Measurements from ENCODE around the gene ACBD7. TPM values are rescaled to one million over a fixed set of nuclear protein-coding genes. Genes with fewer than 3 reads are reported as not detected.

The ACBD7 gene
- total RNA-seq, 2 donors from 2014 or later = not detected

DNA sequence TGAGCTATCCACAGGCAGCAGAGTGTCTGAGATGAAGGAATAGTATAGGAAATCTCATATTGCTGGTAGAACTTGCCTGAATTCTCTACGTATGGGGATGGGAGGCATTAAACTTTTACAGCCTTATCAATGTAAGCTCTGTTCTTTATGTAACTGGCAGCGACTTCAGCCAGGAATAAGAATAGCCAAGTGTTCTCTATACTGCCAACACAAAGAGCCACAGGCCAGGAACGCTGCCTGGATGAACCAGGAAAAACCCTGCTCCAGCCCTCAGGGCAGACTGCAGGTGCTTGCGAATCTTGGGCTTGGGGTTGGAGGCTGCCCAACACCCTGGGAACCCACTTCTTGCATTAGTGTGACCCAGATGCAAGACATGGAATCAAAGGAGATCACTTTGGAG lies 50.9 kb downstream of the ACBD7 start:
- Histone ChIP-seq H3K9me3 (no peaks in the 10 kb centered on the region), H3K27me3 (no peaks in the 10 kb centered on the region), H3K4me3 (no peak overlapping the region), H3K36me3 (replicated peaks in 1 of 2; ENCODE audit: insufficient read depth in 1 of 2, low read depth in 2 of 2) (no peaks in the 10 kb centered on the region), H3K4me1 (no peaks in the 10 kb centered on the region), H3K27ac (no peak overlapping the region)
- no peak for TF ChIP-seq CTCF (IDR thresholded peaks at IDR 0.05)
- TF ChIP-seq POLR2A (IDR thresholded peaks at IDR 0.05) = no peak
- ATAC-seq = no peak
- intact Hi-C loops (cut with DNase I) = no loop called here
- WGBS, 2 donors = 74 to 78% methylated on average over 1 to 4 of the region's 4 CpGs
- DNase-seq = no peak

- H3K27ac ChIP-seq = no peak overlapping the region
- WGBS, 2 donors = 65 to 71% methylated on average over 18 of the region's 18 CpGs
- no peak for ATAC-seq
- TF ChIP-seq CTCF (IDR thresholded peaks at IDR 0.05) (no peak), POLR2A (IDR thresholded peaks at IDR 0.05) (no peak)
- intact Hi-C loops (cut with DNase I) = no loop called here
- no peaks in the 10 kb centered on the region for H3K4me1 ChIP-seq
- peak in 1 of 4 donors; percentile 44 for DNase-seq
- H3K27me3 ChIP-seq = no peaks in the 10 kb centered on the region
- no peak overlapping the region for H3K4me3 ChIP-seq
- H3K9me3 ChIP-seq = no peaks in the 10 kb centered on the region
- H3K36me3 ChIP-seq (replicated peaks in 1 of 2; ENCODE audit: insufficient read depth in 1 of 2, low read depth in 2 of 2) = no peaks in the 10 kb centered on the region
These were observed 52.9 kb downstream of the ACBD7 start for GRCh38 chr10:15035385-15036301.

- DNase-seq = no peak
- intact Hi-C loops (cut with DNase I) = no loop called here
- H3K4me1 ChIP-seq = no peaks in the 10 kb centered on the region
- no peaks in the 10 kb centered on the region for H3K27me3 ChIP-seq
- no peak for TF ChIP-seq CTCF (IDR thresholded peaks at IDR 0.05)
- TF ChIP-seq POLR2A (IDR thresholded peaks at IDR 0.05) = no peak
- no peak for ATAC-seq
- H3K4me3 ChIP-seq = no peak overlapping the region
- H3K27ac ChIP-seq = no peak overlapping the region
- H3K36me3 ChIP-seq (replicated peaks in 1 of 2; ENCODE audit: insufficient read depth in 1 of 2, low read depth in 2 of 2) = no peaks in the 10 kb centered on the region
- H3K9me3 ChIP-seq = no peaks in the 10 kb centered on the region
- WGBS, 2 donors = 75 to 87% methylated on average over 3 of the region's 3 CpGs
These were observed 60.8 kb downstream of the ACBD7 start for GRCh38 chr10:15027741-15028140.

Other genes with a start within 250 kb of the ACBD7 start
- 1 to 10 TPM; 3.1 to 4.6 TPM for gene SUV39H2, start 209.9 kb downstream of the ACBD7 start, total RNA-seq
- 10 to 100 TPM in 1 of 2 donors, 1 to 10 TPM in 1; 4.7 to 10.9 TPM for gene DCLRE1C, start 134.7 kb downstream of the ACBD7 start, total RNA-seq
- not detected for gene MEIG1, start 129.4 kb downstream of the ACBD7 start, total RNA-seq
- not detected for gene OLAH, start 44.8 kb downstream of the ACBD7 start, total RNA-seq
- gene RPP38, start 8.6 kb upstream of the ACBD7 start, total RNA-seq = 10 to 100 TPM in 1 of 2 donors, 1 to 10 TPM in 1; 7.3 to 24.4 TPM
- 10 to 100 TPM in 1 of 2 donors, 1 to 10 TPM in 1; 9.9 to 16.9 TPM for gene NMT2, start 79.9 kb upstream of the ACBD7 start, total RNA-seq